ENCODE measurements around the gene PRUNE1. TPM values are rescaled to one million over a fixed set of nuclear protein-coding genes. Genes with fewer than 3 reads are reported as not detected.

PRUNE1 gene
- total RNA-seq, 1 experiment from 2014 or later = 24.3 TPM

GRCh38 chr1:151032164-151032563 is 23.9 kb downstream of the PRUNE1 start:
- no TSS peak for BruUV-seq (replicated peaks)
- no peak overlapping the region for H3K27ac Mint-ChIP-seq (ENCODE audit: unreplicated experiment)
- no peaks in the 10 kb centered on the region for H3K9me3 Mint-ChIP-seq (ENCODE audit: unreplicated experiment)
- ChIA-PET CTCF (no interaction called here), POLR2A (no interaction called here)
- H3K27me3 Mint-ChIP-seq (ENCODE audit: insufficient read depth, unreplicated experiment) = no peaks in the 10 kb centered on the region
- no peaks in the 10 kb centered on the region for H3K27me3 ChIP-seq (replicated peaks; ENCODE audit: control insufficient read depth, insufficient read depth, low read length)
- H3K4me3 ChIP-seq (ENCODE audit: low read depth, low read length) = no peak overlapping the region
- intact Hi-C loops (cut with micrococcal nuclease; ENCODE audit: unreplicated experiment) = no loop called here
- no peaks in the 10 kb centered on the region for H3K4me1 Mint-ChIP-seq (ENCODE audit: low read depth, unreplicated experiment)
- no peaks in the 10 kb centered on the region for H3K4me1 ChIP-seq
- no peak for TF ChIP-seq CTCF (IDR thresholded peaks at IDR 0.05; ENCODE audit: insufficient read depth in 1 of 2, low read depth in 1 of 2, low read length in 1 of 2, severe bottlenecking in 1 of 2, unreplicated experiment in 1 of 2)
- H3K9me3 ChIP-seq = no peaks in the 10 kb centered on the region
- no peak overlapping the region for H3K4me3 Mint-ChIP-seq (ENCODE audit: unreplicated experiment)
- peaks cover 3% of the 10 kb centered on the region; the same call in 1 of the 2 replicates for H3K36me3 ChIP-seq (ENCODE audit: control insufficient read depth, insufficient read depth, low read length)
- no peak for DNase-seq
- H3K36me3 Mint-ChIP-seq (ENCODE audit: insufficient read depth, unreplicated experiment) = peaks cover 40% of the 10 kb centered on the region

- Mint-ChIP-seq H3K36me3 (ENCODE audit: insufficient read depth, unreplicated experiment) (peaks cover 32% of the 10 kb centered on the region), H3K9me3 (ENCODE audit: unreplicated experiment) (no peaks in the 10 kb centered on the region), H3K27ac (ENCODE audit: unreplicated experiment) (no peak overlapping the region), H3K27me3 (ENCODE audit: insufficient read depth, unreplicated experiment) (no peaks in the 10 kb centered on the region), H3K4me1 (ENCODE audit: low read depth, unreplicated experiment) (no peaks in the 10 kb centered on the region), H3K4me3 (ENCODE audit: unreplicated experiment) (no peak overlapping the region)
- POLR2A ChIA-PET = no interaction called here
- no peaks in the 10 kb centered on the region for H3K27me3 ChIP-seq (replicated peaks; ENCODE audit: control insufficient read depth, insufficient read depth, low read length)
- intact Hi-C loops (cut with micrococcal nuclease; ENCODE audit: unreplicated experiment) = no loop called here
- H3K4me1 ChIP-seq = no peaks in the 10 kb centered on the region
- DNase-seq = no peak
- no peaks in the 10 kb centered on the region for H3K9me3 ChIP-seq
- CTCF ChIA-PET = no interaction called here
- H3K36me3 ChIP-seq (ENCODE audit: control insufficient read depth, insufficient read depth, low read length) = no peaks in the 10 kb centered on the region; the same call in 1 of the 2 replicates
- H3K4me3 ChIP-seq (ENCODE audit: low read depth, low read length) = no peak overlapping the region
- BruUV-seq (replicated peaks) = no TSS peak
- TF ChIP-seq CTCF (IDR thresholded peaks at IDR 0.05; ENCODE audit: insufficient read depth in 1 of 2, low read depth in 1 of 2, low read length in 1 of 2, severe bottlenecking in 1 of 2, unreplicated experiment in 1 of 2) = no peak
These were observed 26.9 kb downstream of the PRUNE1 start for GRCh38 chr1:151035167-151035566.

DNA sequence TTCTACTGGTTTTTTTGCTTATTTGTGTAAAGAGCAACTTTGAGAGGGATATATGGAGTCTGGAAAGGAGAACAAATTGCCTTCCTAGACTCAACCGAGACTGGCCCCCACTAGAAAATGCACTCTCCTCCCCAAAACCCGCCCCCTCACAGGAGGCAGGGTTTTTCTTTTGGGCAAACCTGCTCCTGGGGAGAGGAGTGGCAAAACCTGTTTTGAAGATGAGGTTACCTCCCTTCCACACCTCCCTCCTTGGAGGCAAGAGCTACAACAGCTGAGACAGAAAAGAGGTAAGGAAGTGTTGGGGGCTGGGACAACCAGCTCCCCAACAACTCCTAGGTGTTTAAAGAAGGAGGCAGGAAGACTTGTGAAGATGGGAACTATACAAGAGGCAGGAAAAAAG is 28.1 kb downstream of the PRUNE1 start, which contains the start of gene BNIPL:
BNIPL (plus strand) TSS at position 231 of the 400 bp plus-strand sequence; CDS start at position 371, 140 bp downstream.
- Mint-ChIP-seq H3K4me1 (ENCODE audit: low read depth, unreplicated experiment) (no peaks in the 10 kb centered on the region), H3K4me3 (ENCODE audit: unreplicated experiment) (no peak within 1 kb of the TSS), H3K27ac (ENCODE audit: unreplicated experiment) (no peak within 1 kb of the TSS), H3K27me3 (ENCODE audit: insufficient read depth, unreplicated experiment) (no peaks in the 10 kb centered on the region), H3K9me3 (ENCODE audit: unreplicated experiment) (no peaks in the 10 kb centered on the region), H3K36me3 (ENCODE audit: insufficient read depth, unreplicated experiment) (peaks cover 21% of the 10 kb centered on the region)
- H3K27me3 ChIP-seq (replicated peaks; ENCODE audit: control insufficient read depth, insufficient read depth, low read length) = no peaks in the 10 kb centered on the region
- H3K4me1 ChIP-seq = no peaks in the 10 kb centered on the region
- BruUV-seq (replicated peaks) = no TSS peak
- ChIA-PET CTCF (no interaction called here), POLR2A (no interaction called here)
- no peak for DNase-seq
- no peaks in the 10 kb centered on the region for H3K9me3 ChIP-seq
- no peak within 1 kb of the TSS for H3K4me3 ChIP-seq (ENCODE audit: low read depth, low read length)
- intact Hi-C loops (cut with micrococcal nuclease; ENCODE audit: unreplicated experiment) = no loop called here
- no peak for TF ChIP-seq CTCF (IDR thresholded peaks at IDR 0.05; ENCODE audit: insufficient read depth in 1 of 2, low read depth in 1 of 2, low read length in 1 of 2, severe bottlenecking in 1 of 2, unreplicated experiment in 1 of 2)
- H3K36me3 ChIP-seq (ENCODE audit: control insufficient read depth, insufficient read depth, low read length) = no peaks in the 10 kb centered on the region; the same call in 1 of the 2 replicates

Measured in Caco-2 (cell line).